Endothelial cell of umbilical vein (primary cell): ENCODE results near the gene CHMP4A. TPM values are rescaled to one million over a fixed set of nuclear protein-coding genes. Genes with fewer than 3 reads are reported as not detected.

ENCODE experiments used
- BruUV-seq: library from RNA; stranded (reverse); fragments of 400-500 nt; replicated peaks from 2 replicates; lab custom pipeline; 2021; lab: Mats Ljungman, UMichigan
- CTCF ChIA-PET: fragments of 300-600, 350-600 bp; sonication (Branson Sonifier 250); formaldehyde crosslinking; loops from one replicate; lab custom pipeline; 2021; ENCODE audit warnings: antibody characterized with exemption, inconsistent platforms; lab: Charles Lee
- POLR2A ChIA-PET: fragments of 300-600, 350-600 bp; sonication (Branson Sonifier 250); formaldehyde crosslinking; loops from one replicate; lab custom pipeline; 2021; ENCODE audit warnings: antibody characterized with exemption, inconsistent platforms; lab: Charles Lee
- DNase-seq: peaks from one replicate; pipeline ENCODE4 v3.0.0-alpha.2; 2011; ENCODE audit warnings: low read depth, low spot score
- FAIRE-seq: peaks from 2 replicates; lab custom pipeline; 2011; peaks lifted over from hg19 to GRCh38; lab: Jason Lieb, UNC
- H2AFZ ChIP-seq: 2 replicates; pipeline ENCODE4 v1.6.0; 2012; ENCODE audit warnings: low read depth, low read length, control low read depth, inconsistent platforms
- H3K27ac ChIP-seq: 2 replicates; pipeline ENCODE4 v1.5.1; 2011; ENCODE audit warnings: low read depth, mild to moderate bottlenecking, control low read depth, low read length, moderate library complexity; ENCODE audit not compliant: insufficient read depth
- H3K27me3 ChIP-seq, 2 experiments: 2 replicates each; pipeline versions ENCODE4 v1.6.0 to v1.6.1; 2011; ENCODE audit warnings: low read length in 2 of 2, mixed read lengths in 1 of 2; ENCODE audit not compliant: control insufficient read depth in 2 of 2, insufficient read depth in 2 of 2
- H3K36me3 ChIP-seq, 2 experiments: 2 replicates in 1 of 2; 3 replicates in 1 of 2; pipeline ENCODE4 v1.5.1; 2011; ENCODE audit warnings: low read length in 2 of 2, mild to moderate bottlenecking in 1 of 2, moderate library complexity in 1 of 2; ENCODE audit not compliant: control insufficient read depth in 2 of 2, insufficient read depth in 2 of 2; ENCODE audit errors: extremely low read depth in 1 of 2
- H3K4me1 ChIP-seq: 3 replicates; pipeline ENCODE4 v1.5.1; 2011; ENCODE audit warnings: mild to moderate bottlenecking, low read length; ENCODE audit not compliant: control insufficient read depth, insufficient read depth; ENCODE audit errors: extremely low read depth
- H3K4me2 ChIP-seq: 2 replicates; pipeline ENCODE4 v1.6.1; 2011; ENCODE audit warnings: low read length, control low read depth, mixed read lengths; ENCODE audit not compliant: insufficient read depth
- H3K4me3 ChIP-seq, 3 experiments: fragments of 200-600 bp in 1 of 3; sonication (generic), shearing (Covaris generic) in 1 of 3; replicated peaks in 1 of 3; 2 replicates each; pipeline ENCODE4 v1.5.1; 2011 to 2016; ENCODE audit warnings: control low read depth in 3 of 3, low read length in 3 of 3, mild to moderate bottlenecking in 2 of 3, inconsistent platforms in 1 of 3, low read depth in 1 of 3, moderate library complexity in 1 of 3; ENCODE audit not compliant: insufficient read depth in 1 of 3
- H3K79me2 ChIP-seq: 2 replicates; pipeline ENCODE4 v1.6.0; 2012; ENCODE audit warnings: low read length, inconsistent platforms; ENCODE audit not compliant: control insufficient read depth, insufficient read depth
- H3K9ac ChIP-seq: replicated peaks from 2 replicates; pipeline ENCODE3; 2011; ENCODE audit warnings: low read length, control low read depth; ENCODE audit not compliant: insufficient read depth; ENCODE audit errors: extremely low read depth
- H3K9me1 ChIP-seq: replicated peaks from 3 replicates; pipeline ENCODE4 v1.6.0; 2011; ENCODE audit warnings: mild to moderate bottlenecking, low read length; ENCODE audit not compliant: control insufficient read depth, insufficient read depth; ENCODE audit errors: extremely low read depth
- H3K9me3 ChIP-seq: replicated peaks from 2 replicates; pipeline ENCODE4 v1.5.1; 2012; ENCODE audit warnings: low read length, inconsistent platforms; ENCODE audit not compliant: control insufficient read depth, insufficient read depth
- H4K20me1 ChIP-seq: replicated peaks from 2 replicates; pipeline ENCODE3; 2011; ENCODE audit warnings: mild to moderate bottlenecking, low read length; ENCODE audit not compliant: control insufficient read depth, insufficient read depth; ENCODE audit errors: extremely low read depth
- CTCF ChIP-seq, 2 donors: IDR thresholded peaks; 1 replicate in 1 of 2; 2 replicates in 1 of 2; pipeline ENCODE4 v1.5.1; 2011; ENCODE audit warnings: low read length in 2 of 2, mild to moderate bottlenecking in 2 of 2, moderate library complexity in 2 of 2, control low read depth in 1 of 2, inconsistent platforms in 1 of 2, low read depth in 1 of 2; ENCODE audit not compliant: insufficient read depth in 1 of 2; ENCODE audit errors: extremely low read depth in 1 of 2
- EZH2 ChIP-seq: IDR thresholded peaks from 2 replicates; pipeline ENCODE4 v1.6.1; 2012; ENCODE audit warnings: borderline replicate concordance, low read depth, mild to moderate bottlenecking, moderate library complexity, low read length, inconsistent platforms; ENCODE audit not compliant: severe bottlenecking
- FOS ChIP-seq: IDR thresholded peaks from 2 replicates; pipeline ENCODE4 v1.6.1; 2011; ENCODE audit warnings: mild to moderate bottlenecking, low read length, moderate library complexity, borderline replicate concordance; ENCODE audit not compliant: insufficient read depth
- GATA2 ChIP-seq: IDR thresholded peaks from 2 replicates; pipeline ENCODE4 v1.7.0; 2011; ENCODE audit warnings: low read depth, mild to moderate bottlenecking, moderate library complexity, mixed read lengths, low read length; ENCODE audit not compliant: insufficient read length, insufficient read depth
- JUN ChIP-seq: IDR thresholded peaks from 2 replicates; pipeline ENCODE4 v1.6.1; 2011; ENCODE audit warnings: borderline replicate concordance, low read depth; ENCODE audit not compliant: insufficient read length, insufficient read depth
- MAX ChIP-seq: IDR thresholded peaks from 2 replicates; pipeline ENCODE4 v1.6.1; 2011; ENCODE audit not compliant: insufficient read depth, insufficient read length
- MYC ChIP-seq: IDR thresholded peaks from one replicate; pipeline ENCODE4 v1.6.1; 2011; ENCODE audit warnings: mild to moderate bottlenecking, low read depth, low read length
- POLR2A ChIP-seq: IDR thresholded peaks from 2 replicates; pipeline ENCODE4 v1.6.1; 2012; ENCODE audit warnings: low read depth, mild to moderate bottlenecking, control low read depth, low read length
- POLR2AphosphoS5 ChIP-seq: IDR thresholded peaks from 2 replicates; pipeline ENCODE4 v1.6.1; 2012; ENCODE audit warnings: low read depth, mild to moderate bottlenecking, control low read depth, low read length, moderate library complexity; ENCODE audit not compliant: insufficient read depth
- dilution Hi-C: fragments of 300-500 bp; cut with MboI; formaldehyde crosslinking; loops from one replicate; pipeline ENCODE4 v1.15.0; 2019; ENCODE audit warnings: low sequenced_read_pairs; ENCODE audit not compliant: extremely low pct_ligation_motif_present
- intact Hi-C: fragments of 100-400 bp; cut with micrococcal nuclease; formaldehyde crosslinking; loops from one replicate; pipeline ENCODE4 v1.10.0; 2022
- polyA plus RNA-seq, 4 experiments: library from polyadenylated mRNA; depleted of rRNA in 3 of 4; stranded (reverse) in 3 of 4; unstranded in 1 of 4; fragments of >200 nt; gene quantifications; 2 replicates each; pipeline versions ENCODE4 v1.2.1 to v1.2.3, GENCODE V29; 2011 to 2012; ENCODE audit warnings: missing spikeins in 1 of 4
- total RNA-seq: library from RNA; stranded (reverse); gene quantifications from 2 replicates; pipeline ENCODE4 v1.2.3, GENCODE V29; 2021

The CHMP4A gene
- total and polyA plus RNA-seq, 2 donors (not counting 3 experiments of a cell fraction or from before 2014, with no cell fraction given): 40.9 to 46.4 TPM

GRCh38 chr14:24162093-24162492 lies 51.2 kb downstream of the CHMP4A start:
- no peak overlapping the region for H2AFZ ChIP-seq
- dilution Hi-C loops (no loop called here), intact Hi-C loops (no loop called here)
- peak overlapping the region; percentile 91 for H3K4me2 ChIP-seq
- peak overlapping the region in 2 of 3 experiments; percentile 37 to 79 for H3K4me3 ChIP-seq
- FAIRE-seq (no peak), DNase-seq (no peak)
- peak overlapping the region; percentile 78 for H3K9ac ChIP-seq
- BruUV-seq: no TSS peak
- H3K36me3 ChIP-seq: peaks cover 26 to 57% of the 10 kb centered on the region in 2 experiments
- ChIA-PET POLR2A (interaction anchor here (1.6 kb wide), 1 partner anchor 16 kb away, joined by 6 read pairs; no protein-coding TSS in a partner anchor), CTCF (interaction anchor here (1.0 to 3.4 kb wide), 11 partner anchors 13 to 188 kb away, joined by 3 to 63 read pairs (median 8); partner anchors contain the start of genes CIDEB, LTB4R2, PSME1 and PSME2)
- H3K79me2 ChIP-seq: peaks cover 9% of the 10 kb centered on the region
- no peaks in the 10 kb centered on the region for H3K9me1 ChIP-seq
- H4K20me1 ChIP-seq: no peaks in the 10 kb centered on the region
- H3K4me1 ChIP-seq: peaks cover 16% of the 10 kb centered on the region
- peak overlapping the region; percentile 78 for H3K27ac ChIP-seq
- H3K9me3 ChIP-seq: no peaks in the 10 kb centered on the region
- H3K27me3 ChIP-seq: no peaks in the 10 kb centered on the region
- TF ChIP-seq FOS (no peak), POLR2AphosphoS5 (peak; percentile 15)

- H3K9me3 ChIP-seq: no peaks in the 10 kb centered on the region
- ChIA-PET CTCF (interaction anchor here (0.5 to 3.4 kb wide), 36 partner anchors 10 to 187 kb away, joined by 3 to 63 read pairs (median 5); partner anchors contain the start of genes CARMIL3, CHMP4A, CIDEB and DCAF11), POLR2A (interaction anchor here (1.0 to 1.6 kb wide), 3 partner anchors 15 to 24 kb away, joined by 3 to 6 read pairs (median 3); partner anchors contain the start of gene EMC9)
- FAIRE-seq (peak; percentile 95), DNase-seq (peak; percentile 97)
- peak within 1 kb of the TSS; percentile 78 for H3K9ac ChIP-seq
- H3K79me2 ChIP-seq: peaks cover 9% of the 10 kb centered on the region
- BruUV-seq: TSS peak; percentile 41
- no peaks in the 10 kb centered on the region for H4K20me1 ChIP-seq
- no peaks in the 10 kb centered on the region for H3K27me3 ChIP-seq
- no peaks in the 10 kb centered on the region for H3K9me1 ChIP-seq
- peak within 1 kb of the TSS; percentile 65 for H2AFZ ChIP-seq
- H3K4me2 ChIP-seq: peak within 1 kb of the TSS; percentile 91
- peaks cover 26 to 57% of the 10 kb centered on the region in 2 experiments for H3K36me3 ChIP-seq
- H3K4me1 ChIP-seq: peaks cover 16% of the 10 kb centered on the region
- dilution Hi-C loops (no loop called here), intact Hi-C loops (loop anchor here (1.0 to 2.0 kb wide), 10 partner anchors 14 to 146 kb away; partner anchors contain the start of genes CHMP4A, DCAF11, EMC9 and IPO4)
- H3K4me3 ChIP-seq: peak within 1 kb of the TSS; percentile 37 to 79 (median 67)
- H3K27ac ChIP-seq: peak within 1 kb of the TSS; percentile 78
- TF ChIP-seq JUN: no peak
- peak; percentile 93 for TF ChIP-seq MAX
- peak; percentile 58 for TF ChIP-seq MYC
- peak; percentile 95 to 97 for TF ChIP-seq CTCF (IDR thresholded peaks at IDR 0.05; ENCODE audit: extremely low read depth in 1 of 2, insufficient read depth in 1 of 2, low read depth in 1 of 2, low read length in 2 of 2)
- TF ChIP-seq EZH2: no peak
- peak; percentile 68 for TF ChIP-seq POLR2AphosphoS5
- TF ChIP-seq GATA2: no peak
- TF ChIP-seq POLR2A: peak; percentile 88
- TF ChIP-seq FOS: no peak
These were observed 52.2 kb downstream of the CHMP4A start, which contains the start of gene IRF9 for GRCh38 chr14:24160850-24161804. Gene IRF9, plus strand, starts transcription at chr14:24161265. Its CDS starts 880 bp downstream, at chr14:24162145.
